ENCODE results near the gene CAMTA1.

DNA sequence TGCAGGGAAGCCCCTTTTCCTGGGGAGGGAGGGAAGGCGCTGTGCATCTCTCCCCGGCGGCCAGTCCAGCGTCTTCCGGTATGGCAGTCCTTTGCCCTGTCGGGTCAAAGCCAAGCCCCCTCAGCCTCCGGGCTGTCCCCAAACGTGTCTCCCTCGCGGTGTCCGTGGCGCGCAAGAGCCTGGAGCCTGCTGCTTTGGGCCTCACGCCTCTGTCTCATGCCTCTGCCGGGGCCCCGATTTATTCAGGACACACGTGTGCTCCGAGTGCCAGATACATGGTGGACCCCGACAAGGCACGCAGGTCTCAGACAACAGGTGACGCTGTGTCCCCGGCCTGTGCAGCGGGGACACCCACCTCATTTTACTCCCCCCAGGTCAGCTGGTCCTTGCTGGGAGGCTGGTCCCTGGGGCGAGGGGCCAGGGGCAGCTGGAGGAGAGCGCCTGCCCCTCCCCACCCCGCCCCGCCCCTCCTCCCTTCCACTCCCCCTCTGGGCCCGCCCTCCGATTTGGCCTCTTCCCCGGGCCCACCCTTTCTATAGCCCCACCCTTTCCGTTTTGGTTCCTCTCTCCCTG lies 176.7 kb downstream of the CAMTA1 start:
- TF ChIP-seq POLR2A (conservative IDR thresholded peaks at IDR 0.05) (no peak), RB1 (IDR thresholded peaks at IDR 0.05; ENCODE audit: low read depth) (no peak), EP300 (IDR thresholded peaks at IDR 0.05; ENCODE audit: low read length) (no peak), ZNF830 (CRISPR knock-in tag; IDR thresholded peaks at IDR 0.05) (no peak), GABPA (tag; conservative IDR thresholded peaks at IDR 0.05; ENCODE audit: low read depth) (no peak), EZH2 (IDR thresholded peaks at IDR 0.05; ENCODE audit: borderline replicate concordance, low read depth, low read length) (no peak), DDX20 (tag; IDR thresholded peaks at IDR 0.05; ENCODE audit: low read depth) (no peak), YY1 (IDR thresholded peaks at IDR 0.05; ENCODE audit: borderline replicate concordance in 1 of 3, control insufficient read depth in 1 of 3, extremely low read depth in 1 of 3, insufficient read depth in 3 of 3, insufficient read length in 1 of 3, insufficient replicate concordance in 2 of 3, low read depth in 1 of 3, low read length in 2 of 3) (no peak)
- TF ChIP-seq, protein P1, sequence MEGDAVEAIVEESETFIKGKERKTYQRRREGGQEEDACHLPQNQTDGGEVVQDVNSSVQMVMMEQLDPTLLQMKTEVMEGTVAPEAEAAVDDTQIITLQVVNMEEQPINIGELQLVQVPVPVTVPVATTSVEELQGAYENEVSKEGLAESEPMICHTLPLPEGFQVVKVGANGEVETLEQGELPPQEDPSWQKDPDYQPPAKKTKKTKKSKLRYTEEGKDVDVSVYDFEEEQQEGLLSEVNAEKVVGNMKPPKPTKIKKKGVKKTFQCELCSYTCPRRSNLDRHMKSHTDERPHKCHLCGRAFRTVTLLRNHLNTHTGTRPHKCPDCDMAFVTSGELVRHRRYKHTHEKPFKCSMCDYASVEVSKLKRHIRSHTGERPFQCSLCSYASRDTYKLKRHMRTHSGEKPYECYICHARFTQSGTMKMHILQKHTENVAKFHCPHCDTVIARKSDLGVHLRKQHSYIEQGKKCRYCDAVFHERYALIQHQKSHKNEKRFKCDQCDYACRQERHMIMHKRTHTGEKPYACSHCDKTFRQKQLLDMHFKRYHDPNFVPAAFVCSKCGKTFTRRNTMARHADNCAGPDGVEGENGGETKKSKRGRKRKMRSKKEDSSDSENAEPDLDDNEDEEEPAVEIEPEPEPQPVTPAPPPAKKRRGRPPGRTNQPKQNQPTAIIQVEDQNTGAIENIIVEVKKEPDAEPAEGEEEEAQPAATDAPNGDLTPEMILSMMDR (IDR thresholded peaks at IDR 0.05 in 2 of 3, conservative IDR thresholded peaks at IDR 0.05 in 1 of 3; ENCODE audit: insufficient read depth in 2 of 3, low read depth in 1 of 3, low read length in 3 of 3): no peak
- TF ChIP-seq, protein P2, sequence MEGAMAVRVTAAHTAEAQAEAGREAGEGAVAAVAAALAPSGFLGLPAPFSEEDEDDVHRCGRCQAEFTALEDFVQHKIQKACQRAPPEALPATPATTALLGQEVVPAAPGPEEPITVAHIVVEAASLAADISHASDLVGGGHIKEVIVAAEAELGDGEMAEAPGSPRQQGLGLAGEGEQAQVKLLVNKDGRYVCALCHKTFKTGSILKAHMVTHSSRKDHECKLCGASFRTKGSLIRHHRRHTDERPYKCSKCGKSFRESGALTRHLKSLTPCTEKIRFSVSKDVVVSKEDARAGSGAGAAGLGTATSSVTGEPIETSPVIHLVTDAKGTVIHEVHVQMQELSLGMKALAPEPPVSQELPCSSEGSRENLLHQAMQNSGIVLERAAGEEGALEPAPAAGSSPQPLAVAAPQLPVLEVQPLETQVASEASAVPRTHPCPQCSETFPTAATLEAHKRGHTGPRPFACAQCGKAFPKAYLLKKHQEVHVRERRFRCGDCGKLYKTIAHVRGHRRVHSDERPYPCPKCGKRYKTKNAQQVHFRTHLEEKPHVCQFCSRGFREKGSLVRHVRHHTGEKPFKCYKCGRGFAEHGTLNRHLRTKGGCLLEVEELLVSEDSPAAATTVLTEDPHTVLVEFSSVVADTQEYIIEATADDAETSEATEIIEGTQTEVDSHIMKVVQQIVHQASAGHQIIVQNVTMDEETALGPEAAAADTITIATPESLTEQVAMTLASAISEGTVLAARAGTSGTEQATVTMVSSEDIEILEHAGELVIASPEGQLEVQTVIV (CRISPR knock-in tag; IDR thresholded peaks at IDR 0.05; ENCODE audit: borderline replicate concordance): no peak
- TF ChIP-seq, protein P3, sequence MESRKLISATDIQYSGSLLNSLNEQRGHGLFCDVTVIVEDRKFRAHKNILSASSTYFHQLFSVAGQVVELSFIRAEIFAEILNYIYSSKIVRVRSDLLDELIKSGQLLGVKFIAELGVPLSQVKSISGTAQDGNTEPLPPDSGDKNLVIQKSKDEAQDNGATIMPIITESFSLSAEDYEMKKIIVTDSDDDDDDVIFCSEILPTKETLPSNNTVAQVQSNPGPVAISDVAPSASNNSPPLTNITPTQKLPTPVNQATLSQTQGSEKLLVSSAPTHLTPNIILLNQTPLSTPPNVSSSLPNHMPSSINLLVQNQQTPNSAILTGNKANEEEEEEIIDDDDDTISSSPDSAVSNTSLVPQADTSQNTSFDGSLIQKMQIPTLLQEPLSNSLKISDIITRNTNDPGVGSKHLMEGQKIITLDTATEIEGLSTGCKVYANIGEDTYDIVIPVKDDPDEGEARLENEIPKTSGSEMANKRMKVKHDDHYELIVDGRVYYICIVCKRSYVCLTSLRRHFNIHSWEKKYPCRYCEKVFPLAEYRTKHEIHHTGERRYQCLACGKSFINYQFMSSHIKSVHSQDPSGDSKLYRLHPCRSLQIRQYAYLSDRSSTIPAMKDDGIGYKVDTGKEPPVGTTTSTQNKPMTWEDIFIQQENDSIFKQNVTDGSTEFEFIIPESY (CRISPR knock-in tag; IDR thresholded peaks at IDR 0.05): no peak
- TF ChIP-seq, protein P4, sequence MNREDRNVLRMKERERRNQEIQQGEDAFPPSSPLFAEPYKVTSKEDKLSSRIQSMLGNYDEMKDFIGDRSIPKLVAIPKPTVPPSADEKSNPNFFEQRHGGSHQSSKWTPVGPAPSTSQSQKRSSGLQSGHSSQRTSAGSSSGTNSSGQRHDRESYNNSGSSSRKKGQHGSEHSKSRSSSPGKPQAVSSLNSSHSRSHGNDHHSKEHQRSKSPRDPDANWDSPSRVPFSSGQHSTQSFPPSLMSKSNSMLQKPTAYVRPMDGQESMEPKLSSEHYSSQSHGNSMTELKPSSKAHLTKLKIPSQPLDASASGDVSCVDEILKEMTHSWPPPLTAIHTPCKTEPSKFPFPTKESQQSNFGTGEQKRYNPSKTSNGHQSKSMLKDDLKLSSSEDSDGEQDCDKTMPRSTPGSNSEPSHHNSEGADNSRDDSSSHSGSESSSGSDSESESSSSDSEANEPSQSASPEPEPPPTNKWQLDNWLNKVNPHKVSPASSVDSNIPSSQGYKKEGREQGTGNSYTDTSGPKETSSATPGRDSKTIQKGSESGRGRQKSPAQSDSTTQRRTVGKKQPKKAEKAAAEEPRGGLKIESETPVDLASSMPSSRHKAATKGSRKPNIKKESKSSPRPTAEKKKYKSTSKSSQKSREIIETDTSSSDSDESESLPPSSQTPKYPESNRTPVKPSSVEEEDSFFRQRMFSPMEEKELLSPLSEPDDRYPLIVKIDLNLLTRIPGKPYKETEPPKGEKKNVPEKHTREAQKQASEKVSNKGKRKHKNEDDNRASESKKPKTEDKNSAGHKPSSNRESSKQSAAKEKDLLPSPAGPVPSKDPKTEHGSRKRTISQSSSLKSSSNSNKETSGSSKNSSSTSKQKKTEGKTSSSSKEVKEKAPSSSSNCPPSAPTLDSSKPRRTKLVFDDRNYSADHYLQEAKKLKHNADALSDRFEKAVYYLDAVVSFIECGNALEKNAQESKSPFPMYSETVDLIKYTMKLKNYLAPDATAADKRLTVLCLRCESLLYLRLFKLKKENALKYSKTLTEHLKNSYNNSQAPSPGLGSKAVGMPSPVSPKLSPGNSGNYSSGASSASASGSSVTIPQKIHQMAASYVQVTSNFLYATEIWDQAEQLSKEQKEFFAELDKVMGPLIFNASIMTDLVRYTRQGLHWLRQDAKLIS (CRISPR knock-in tag; IDR thresholded peaks at IDR 0.05): no peak
- TF ChIP-seq, protein P5, sequence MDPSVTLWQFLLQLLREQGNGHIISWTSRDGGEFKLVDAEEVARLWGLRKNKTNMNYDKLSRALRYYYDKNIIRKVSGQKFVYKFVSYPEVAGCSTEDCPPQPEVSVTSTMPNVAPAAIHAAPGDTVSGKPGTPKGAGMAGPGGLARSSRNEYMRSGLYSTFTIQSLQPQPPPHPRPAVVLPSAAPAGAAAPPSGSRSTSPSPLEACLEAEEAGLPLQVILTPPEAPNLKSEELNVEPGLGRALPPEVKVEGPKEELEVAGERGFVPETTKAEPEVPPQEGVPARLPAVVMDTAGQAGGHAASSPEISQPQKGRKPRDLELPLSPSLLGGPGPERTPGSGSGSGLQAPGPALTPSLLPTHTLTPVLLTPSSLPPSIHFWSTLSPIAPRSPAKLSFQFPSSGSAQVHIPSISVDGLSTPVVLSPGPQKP (CRISPR knock-in tag; IDR thresholded peaks at IDR 0.05): no peak
